Esophagus (tissue), 2 donors: ENCODE measurements around the gene BRD4. TPM values are rescaled to one million over a fixed set of nuclear protein-coding genes. Genes with fewer than 3 reads are reported as not detected.

Experiments used
- H3K27ac ChIP-seq, 2 donors: one replicate each; pipeline ENCODE4 v1.5.1; 2013; ENCODE audit warnings: low read depth in 2 of 2, mild to moderate bottlenecking in 2 of 2, inconsistent platforms in 1 of 2, low read length in 1 of 2, moderate library complexity in 1 of 2
- H3K27me3 ChIP-seq, 2 donors: one replicate each; pipeline ENCODE4 v1.6.1; 2013; ENCODE audit warnings: low read length in 2 of 2, control low read depth in 1 of 2, mild to moderate bottlenecking in 1 of 2; ENCODE audit not compliant: insufficient read depth in 2 of 2, control insufficient read depth in 1 of 2
- H3K36me3 ChIP-seq, 2 donors: one replicate each; pipeline ENCODE4 v1.6.1; 2013; ENCODE audit warnings: low read length in 1 of 2; ENCODE audit not compliant: control insufficient read depth in 2 of 2, insufficient read depth in 2 of 2
- H3K4me1 ChIP-seq, 2 donors: one replicate each; pipeline ENCODE4 v1.6.1; 2013; ENCODE audit warnings: low read length in 1 of 2; ENCODE audit not compliant: control insufficient read depth in 2 of 2, insufficient read depth in 2 of 2
- H3K4me3 ChIP-seq, 2 donors: one replicate each; pipeline ENCODE4 v1.5.1; 2013; ENCODE audit warnings: low read length in 2 of 2, mild to moderate bottlenecking in 2 of 2, low read depth in 1 of 2, moderate library complexity in 1 of 2
- H3K9me3 ChIP-seq, 2 donors: one replicate each; pipeline ENCODE4 v1.6.1; 2013; ENCODE audit warnings: mild to moderate bottlenecking in 2 of 2, low read depth in 1 of 2, low read length in 1 of 2, moderate library complexity in 1 of 2; ENCODE audit not compliant: control insufficient read depth in 2 of 2, insufficient read depth in 1 of 2
- WGBS, 2 donors: extraction: QIAGEN DNeasy Blood & Tissue Kit; methylation state at CpG; one replicate each; pipeline ENCODE4 v1.1.7; 2013; 5-methylcytosine and 5-hydroxymethylcytosine counted together
- polyA plus RNA-seq, 2 donors: library from polyadenylated mRNA; stranded (reverse); fragments of 200-250 nt; gene quantifications; one replicate each; pipeline ENCODE4 v1.2.3, GENCODE V29; 2013
- donor health status: healthy with polysubstance abuse.
- donor health status: Bipolar disorder and iron deficiency.

The BRD4 gene
- polyA plus RNA-seq, 2 donors, result 13.9 to 27.4 TPM

GRCh38 chr19:15210323-15210781, 122.0 kb downstream of the BRD4 start:
- no peak overlapping the region for H3K4me3 ChIP-seq
- H3K4me1 ChIP-seq, result peaks cover 0 to 3% of the 10 kb centered on the region in 2 donors
- no peaks in the 10 kb centered on the region for H3K27me3 ChIP-seq
- H3K27ac ChIP-seq, result peak overlapping the region; percentile 58 to 77
- WGBS, 2 donors, result 57 to 64% methylated on average over 5 of the region's 5 CpGs
- no peaks in the 10 kb centered on the region for H3K9me3 ChIP-seq
- H3K36me3 ChIP-seq, result no peaks in the 10 kb centered on the region

GRCh38 chr19:15201374-15202023, 130.8 kb downstream of the BRD4 start:
- Histone ChIP-seq H3K36me3 (peaks cover 0 to 11% of the 10 kb centered on the region in 2 donors), H3K9me3 (peaks cover 0 to 2% of the 10 kb centered on the region in 2 donors), H3K4me1 (peaks cover 0 to 16% of the 10 kb centered on the region in 2 donors), H3K27me3 (no peaks in the 10 kb centered on the region), H3K27ac (peak overlapping the region; percentile 26 to 97), H3K4me3 (peak overlapping the region; percentile 16 to 76)
- WGBS, 2 donors, result 86 to 90% methylated on average over 18 of the region's 18 CpGs

- 3% methylated on average over 42 to 74 of the region's 74 CpGs for WGBS, 2 donors
- Histone ChIP-seq H3K27me3 (no peaks in the 10 kb centered on the region), H3K36me3 (peaks cover 0 to 11% of the 10 kb centered on the region in 2 donors), H3K9me3 (peaks cover 0 to 2% of the 10 kb centered on the region in 2 donors), H3K4me3 (peak within 1 kb of the TSS; percentile 76), H3K4me1 (peaks cover 0 to 16% of the 10 kb centered on the region in 2 donors), H3K27ac (peak within 1 kb of the TSS; percentile 92 to 97)
These were observed 131.6 kb downstream of the BRD4 start, which contains the start of gene NOTCH3 for GRCh38 chr19:15200553-15201364. Gene NOTCH3 (minus strand): TSS chr19:15200995. CDS start chr19:15200905, 90 bp downstream.

GRCh38 chr19:15199661-15200552, 132.4 kb downstream of the BRD4 start:
- H3K4me3 ChIP-seq, result peak overlapping the region; percentile 76
- peak overlapping the region; percentile 92 to 97 for H3K27ac ChIP-seq
- peaks cover 0 to 19% of the 10 kb centered on the region in 2 donors for H3K4me1 ChIP-seq
- H3K27me3 ChIP-seq, result no peaks in the 10 kb centered on the region
- H3K9me3 ChIP-seq, result peaks cover 0 to 2% of the 10 kb centered on the region in 2 donors
- H3K36me3 ChIP-seq, result peaks cover 0 to 11% of the 10 kb centered on the region in 2 donors
- 6 to 12% methylated on average over 45 to 78 of the region's 82 CpGs for WGBS, 2 donors

GRCh38 chr19:15198951-15199660, 133.2 kb downstream of the BRD4 start:
- H3K4me3 ChIP-seq, result peak overlapping the region; percentile 47 to 76
- WGBS, 2 donors, result 57 to 64% methylated on average over 15 of the region's 15 CpGs
- peaks cover 0 to 20% of the 10 kb centered on the region in 2 donors for H3K4me1 ChIP-seq
- peaks cover 0 to 11% of the 10 kb centered on the region in 2 donors for H3K36me3 ChIP-seq
- peak overlapping the region; percentile 92 to 97 for H3K27ac ChIP-seq
- H3K9me3 ChIP-seq, result peaks cover 0 to 2% of the 10 kb centered on the region in 2 donors
- H3K27me3 ChIP-seq, result no peaks in the 10 kb centered on the region

GRCh38 chr19:15197942-15198341, 134.4 kb downstream of the BRD4 start:
- H3K27ac ChIP-seq, result peak overlapping the region; percentile 81 to 92
- H3K9me3 ChIP-seq, result peaks cover 0 to 2% of the 10 kb centered on the region in 2 donors
- H3K36me3 ChIP-seq, result peaks cover 0 to 11% of the 10 kb centered on the region in 2 donors
- WGBS, 2 donors, result 21 to 33% methylated on average over 8 of the region's 8 CpGs
- peak overlapping the region in 1 of 2 donors; percentile 12 for H3K4me3 ChIP-seq
- no peaks in the 10 kb centered on the region for H3K27me3 ChIP-seq
- peaks cover 0 to 20% of the 10 kb centered on the region in 2 donors for H3K4me1 ChIP-seq

- Histone ChIP-seq H3K4me3 (no peak overlapping the region), H3K9me3 (peaks cover 0 to 2% of the 10 kb centered on the region in 2 donors), H3K36me3 (peaks cover 0 to 11% of the 10 kb centered on the region in 2 donors), H3K4me1 (peaks cover 0 to 20% of the 10 kb centered on the region in 2 donors), H3K27me3 (no peaks in the 10 kb centered on the region), H3K27ac (peak overlapping the region; percentile 81 to 92)
- WGBS, 2 donors, result 10 to 16% methylated on average over 10 to 13 of the region's 14 CpGs
These were observed 134.9 kb downstream of the BRD4 start for GRCh38 chr19:15197275-15197941.

- WGBS, 2 donors, result 32 to 40% methylated on average over 4 of the region's 4 CpGs
- no peaks in the 10 kb centered on the region for H3K27me3 ChIP-seq
- peaks cover 0 to 20% of the 10 kb centered on the region in 2 donors for H3K36me3 ChIP-seq
- H3K4me1 ChIP-seq, result peaks cover 0 to 22% of the 10 kb centered on the region in 2 donors
- peak overlapping the region; percentile 81 to 92 for H3K27ac ChIP-seq
- peak overlapping the region in 1 of 2 donors; percentile 19 for H3K4me3 ChIP-seq
- peaks cover 0 to 5% of the 10 kb centered on the region in 2 donors for H3K9me3 ChIP-seq
These were observed 135.9 kb downstream of the BRD4 start for GRCh38 chr19:15196360-15197005.
